GM12878 (cell line): ENCODE measurements around the gene COL8A2.

Experiments
- ATF2 ChIP-seq: IDR thresholded peaks from 2 replicates; pipeline ENCODE4 v1.6.1; 2012; ENCODE audit warnings: low read length, inconsistent platforms
- CHD2 ChIP-seq: IDR thresholded peaks from 2 replicates; pipeline ENCODE4 v1.6.1; 2011; ENCODE audit warnings: low read depth, low read length, improper control_type of control experiment, borderline replicate concordance
- CTCF ChIP-seq, 3 experiments: IDR thresholded peaks in 2 of 3; conservative IDR thresholded peaks in 1 of 3; 2 replicates each; pipeline ENCODE4 v1.5.1; 2011; ENCODE audit warnings: low read depth in 3 of 3, low read length in 3 of 3, mild to moderate bottlenecking in 3 of 3, control low read depth in 2 of 3, moderate library complexity in 2 of 3, inconsistent platforms in 1 of 3, mixed read lengths in 1 of 3; ENCODE audit not compliant: control insufficient read depth in 2 of 3, insufficient read depth in 1 of 3; ENCODE audit errors: extremely low read depth in 1 of 3
- MEF2A ChIP-seq: IDR thresholded peaks from 2 replicates; pipeline ENCODE4 v1.6.1; 2011; ENCODE audit warnings: low read depth, mild to moderate bottlenecking, low read length, moderate library complexity; ENCODE audit not compliant: insufficient read depth
- POLR2A ChIP-seq: IDR thresholded peaks from 2 replicates; pipeline ENCODE4 v1.6.1; 2011; ENCODE audit warnings: low read depth, mild to moderate bottlenecking, low read length
- RAD51 ChIP-seq: fragments of 450-650 bp; IDR thresholded peaks from 2 replicates; pipeline ENCODE4 v1.6.1; 2016; ENCODE audit warnings: moderate library complexity, mild to moderate bottlenecking, inconsistent platforms

GRCh38 chr1:36143424-36143823 lies 18.4 kb upstream of the COL8A2 start:
- TF ChIP-seq ATF2, result no peak
- TF ChIP-seq POLR2A, result no peak
- TF ChIP-seq CTCF (IDR thresholded peaks at IDR 0.05 in 2 of 3, conservative IDR thresholded peaks at IDR 0.05 in 1 of 3; ENCODE audit: control insufficient read depth in 2 of 3, extremely low read depth in 1 of 3, insufficient read depth in 1 of 3, low read depth in 3 of 3, low read length in 3 of 3), result no peak
- peak; percentile 87 for TF ChIP-seq MEF2A
- TF ChIP-seq CHD2, result no peak
- no peak for TF ChIP-seq RAD51
